OCI-LY7 (cell line): ENCODE measurements around the gene MEF2C. TPM values are rescaled to one million over a fixed set of nuclear protein-coding genes. Genes with fewer than 3 reads are reported as not detected.

Experiments used
- BruUV-seq: library from RNA; stranded (reverse); fragments of 400-500 nt; replicated peaks from 2 replicates; lab custom pipeline; 2021; lab: Mats Ljungman, UMichigan
- CTCF ChIA-PET: fragments of 300-600 bp; sonication (Branson Sonifier 250); formaldehyde crosslinking; loops from one replicate; lab custom pipeline; 2022; ENCODE audit warnings: antibody characterized with exemption; ENCODE audit not compliant: unreplicated experiment; lab: Charles Lee
- POLR2A ChIA-PET: fragments of 300-600 bp; sonication (Branson Sonifier 250); formaldehyde crosslinking; loops from one replicate; lab custom pipeline; 2022; ENCODE audit warnings: antibody characterized with exemption; lab: Charles Lee
- DNase-seq: peaks from one replicate; pipeline ENCODE4 v3.0.0-alpha.2; 2015; ENCODE audit warnings: low spot score
- H2AFZ ChIP-seq: fragments of 200-600 bp; sonication (generic), shearing (Covaris generic); 2 replicates; pipeline ENCODE4 v1.6.1; 2014; ENCODE audit warnings: mild to moderate bottlenecking, antibody characterized with exemption, low read length, moderate library complexity
- H3K27ac ChIP-seq: fragments of 200-600 bp; sonication (generic); 2 replicates; pipeline ENCODE4 v1.5.1; 2014; ENCODE audit warnings: mixed run types, low read depth, mild to moderate bottlenecking, moderate library complexity, low read length, inconsistent platforms; ENCODE audit not compliant: poor library complexity, severe bottlenecking
- H3K36me3 ChIP-seq: fragments of 200-600 bp; sonication (generic); 2 replicates; pipeline ENCODE4 v1.6.1; 2014; ENCODE audit warnings: mild to moderate bottlenecking, antibody characterized with exemption, low read length, moderate library complexity, mixed read lengths; ENCODE audit not compliant: insufficient read depth
- H3K4me1 ChIP-seq: fragments of 200-600 bp; sonication (generic); 2 replicates; pipeline ENCODE4 v1.5.1; 2014; ENCODE audit warnings: mild to moderate bottlenecking, low read length; ENCODE audit not compliant: insufficient read depth, poor library complexity, severe bottlenecking
- H3K4me2 ChIP-seq: fragments of 200-600 bp; sonication (generic); 2 replicates; pipeline ENCODE4 v1.6.1; 2014; ENCODE audit warnings: mild to moderate bottlenecking, low read length
- H3K4me3 ChIP-seq: fragments of 200-600 bp; sonication (generic); 2 replicates; pipeline ENCODE4 v1.5.1; 2014; ENCODE audit warnings: mild to moderate bottlenecking, low read depth, low read length; ENCODE audit not compliant: poor library complexity, severe bottlenecking
- H3K79me2 ChIP-seq: fragments of 200-600 bp; sonication (generic); 2 replicates; pipeline ENCODE4 v1.6.1; 2016; ENCODE audit warnings: low read depth, mild to moderate bottlenecking, low read length, moderate library complexity, mixed read lengths; ENCODE audit not compliant: insufficient read depth
- H3K9me2 ChIP-seq: fragments of 200-600 bp; sonication (generic); 2 replicates; pipeline ENCODE4 v1.6.1; 2016; ENCODE audit warnings: mild to moderate bottlenecking, low read length, mixed read lengths; ENCODE audit not compliant: insufficient read depth
- H3K9me3 ChIP-seq: fragments of 200-600 bp; sonication (generic); 2 replicates; pipeline ENCODE4 v1.6.1; 2014; ENCODE audit warnings: mild to moderate bottlenecking, mixed run types, low read length, mixed read lengths
- H4K20me1 ChIP-seq: fragments of 200-600 bp; sonication (generic); 2 replicates; pipeline ENCODE4 v1.6.1; 2014; ENCODE audit warnings: mild to moderate bottlenecking, antibody characterized with exemption, low read length, moderate library complexity, mixed read lengths; ENCODE audit not compliant: insufficient read depth
- CTCF ChIP-seq: fragments of 200-600 bp; sonication (generic); conservative IDR thresholded peaks from 2 replicates; pipeline ENCODE4 v1.5.1; 2014; ENCODE audit warnings: mild to moderate bottlenecking, antibody characterized with exemption, low read length, moderate library complexity, mixed read lengths
- EZH2phosphoT487 ChIP-seq: fragments of 200-600 bp; sonication (generic); IDR thresholded peaks from 2 replicates; pipeline ENCODE4 v1.6.1; 2018; ENCODE audit warnings: low read depth, borderline replicate concordance, mild to moderate bottlenecking, mixed run types, antibody characterized with exemption, low read length, moderate library complexity, mixed read lengths
- intact Hi-C: fragments of 100-400 bp; cut with micrococcal nuclease; formaldehyde crosslinking; loops from one replicate; pipeline ENCODE4 v1.10.0; 2022; ENCODE audit not compliant: unreplicated experiment
- total RNA-seq, 2 experiments: library from RNA; depleted of rRNA in 1 of 2; stranded (reverse); fragments of >200 nt in 1 of 2; shearing (Covaris generic) in 1 of 2; gene quantifications; 2 replicates each; pipeline ENCODE4 v1.2.3, GENCODE V29; 2014 to 2022

Gene MEF2C
- total RNA-seq, 2 experiments from 2014 or later, result 5.5 to 57.6 TPM

- Histone ChIP-seq H3K4me1 (peaks cover 21% of the 10 kb centered on the region), H3K9me3 (no peaks in the 10 kb centered on the region)
- BruUV-seq, result no TSS peak
Observed at GRCh38 chr5:88678770-88679381, 204.1 kb downstream of the MEF2C start.

GRCh38 chr5:88677943-88678769 is 204.8 kb downstream of the MEF2C start:
- no TSS peak for BruUV-seq
- no peak for DNase-seq
- POLR2A ChIA-PET, result interaction anchor here (0.5 to 0.6 kb wide), 2 partner anchors 66 to 891 kb away, joined by 3 to 4 read pairs; no protein-coding TSS in a partner anchor
- Histone ChIP-seq H3K9me2 (no peaks in the 10 kb centered on the region), H3K27ac (no peak overlapping the region), H4K20me1 (no peaks in the 10 kb centered on the region), H2AFZ (no peak overlapping the region), H3K36me3 (no peaks in the 10 kb centered on the region), H3K9me3 (no peaks in the 10 kb centered on the region), H3K4me3 (no peak overlapping the region), H3K79me2 (no peaks in the 10 kb centered on the region; the same call in 1 of the 2 replicates), H3K4me1 (peaks cover 28% of the 10 kb centered on the region), H3K4me2 (peak overlapping the region; percentile 94; the same call in 1 of the 2 replicates)
- no peak for TF ChIP-seq CTCF
- TF ChIP-seq EZH2phosphoT487, result no peak
- CTCF ChIA-PET, result interaction anchor here (1.0 kb wide), 1 partner anchor 18 kb away, joined by 3 read pairs; no protein-coding TSS in a partner anchor
- intact Hi-C loops, result loop anchor here (5.0 kb wide), 2 partner anchors 176 to 1729 kb away; partner anchors contain the start of gene CETN3

More at GRCh38 chr5:88678770-88679381, 204.1 kb downstream of the MEF2C start:
- no peak overlapping the region for H3K27ac ChIP-seq
- H3K79me2 ChIP-seq, result no peaks in the 10 kb centered on the region; the same call in 1 of the 2 replicates
- TF ChIP-seq EZH2phosphoT487 (no peak), CTCF (no peak)
- DNase-seq, result no peak
- ChIA-PET POLR2A (interaction anchor here (0.5 to 0.6 kb wide), 2 partner anchors 65 to 892 kb away, joined by 3 to 4 read pairs; no protein-coding TSS in a partner anchor), CTCF (interaction anchor here (1.0 kb wide), 1 partner anchor 19 kb away, joined by 3 read pairs; no protein-coding TSS in a partner anchor)
- H3K9me2 ChIP-seq, result no peaks in the 10 kb centered on the region
- no peaks in the 10 kb centered on the region for H3K36me3 ChIP-seq
- intact Hi-C loops, result loop anchor here (5.0 kb wide), 2 partner anchors 177 to 1728 kb away; partner anchors contain the start of gene CETN3
- H3K4me3 ChIP-seq, result no peak overlapping the region
- H2AFZ ChIP-seq, result no peak overlapping the region
- H4K20me1 ChIP-seq, result no peaks in the 10 kb centered on the region
- H3K4me2 ChIP-seq, result no peak overlapping the region
